Activated B cell treated with CpG ODN at 0.5 μM for 24 hours (primary cell): ENCODE results near the gene TSPAN33. TPM values are rescaled to one million over a fixed set of nuclear protein-coding genes. Genes with fewer than 3 reads are reported as not detected.
A peak's percentile ranks its signal among the peaks of the same experiment; 100 is the strongest.
"Not testable (repeated sequence)": the region's sequence is repeated elsewhere in the genome, so short reads cannot be mapped to it uniquely, and the experiment has no call there.

Experiments used
- ATAC-seq: fragments of 200-7000 bp; cut with Tn5 transposase; one replicate; pipeline ENCODE4 v1.10.0; 2021; ENCODE audit warnings: low read depth, mild to moderate bottlenecking, moderate library complexity
- CTCF ChIA-PET: fragments of 350-600 bp; sonication (Branson Sonifier 250); formaldehyde crosslinking; loops from one replicate; lab custom pipeline; 2021; ENCODE audit warnings: antibody characterized with exemption; lab: Charles Lee
- POLR2A ChIA-PET: fragments of 350-600 bp; sonication (Branson Sonifier 250); formaldehyde crosslinking; loops from one replicate; lab custom pipeline; 2021; ENCODE audit warnings: antibody characterized with exemption; lab: Charles Lee
- DNase-seq: peaks from one replicate; pipeline ENCODE4 v3.0.0; 2022
- H3K27ac Mint-ChIP-seq: one replicate; pipeline ENCODE4 v1.8.0; 2020; ENCODE audit warnings: mixed read lengths
- H3K27me3 Mint-ChIP-seq: one replicate; pipeline ENCODE4 v1.8.0; 2021; ENCODE audit warnings: mixed read lengths
- H3K36me3 Mint-ChIP-seq: one replicate; pipeline ENCODE4 v1.8.0; 2021; ENCODE audit warnings: low read depth, mixed read lengths
- H3K4me1 Mint-ChIP-seq: one replicate; pipeline ENCODE4 v1.8.0; 2021; ENCODE audit warnings: mixed read lengths
- H3K4me3 Mint-ChIP-seq: one replicate; pipeline ENCODE4 v1.8.0; 2020; ENCODE audit warnings: mild to moderate bottlenecking, mixed read lengths
- H3K9me3 Mint-ChIP-seq: one replicate; pipeline ENCODE4 v1.8.0; 2020; ENCODE audit warnings: mixed read lengths
- CTCF ChIP-seq: fragments of 200-600 bp; IDR thresholded peaks from one replicate; pipeline ENCODE4 v1.8.0; 2022; ENCODE audit warnings: antibody characterized with exemption, mild to moderate bottlenecking
- intact Hi-C: fragments of 100-400 bp; cut with micrococcal nuclease; formaldehyde crosslinking; loops from one replicate; pipeline ENCODE4 v1.15.1; 2024
- total RNA-seq: library from RNA; stranded (reverse); gene quantifications from 2 replicates; pipeline ENCODE4 v1.2.3, GENCODE V29; 2022

The TSPAN33 gene
- total RNA-seq, 1 donor from 2014 or later, result 341 TPM

DNA sequence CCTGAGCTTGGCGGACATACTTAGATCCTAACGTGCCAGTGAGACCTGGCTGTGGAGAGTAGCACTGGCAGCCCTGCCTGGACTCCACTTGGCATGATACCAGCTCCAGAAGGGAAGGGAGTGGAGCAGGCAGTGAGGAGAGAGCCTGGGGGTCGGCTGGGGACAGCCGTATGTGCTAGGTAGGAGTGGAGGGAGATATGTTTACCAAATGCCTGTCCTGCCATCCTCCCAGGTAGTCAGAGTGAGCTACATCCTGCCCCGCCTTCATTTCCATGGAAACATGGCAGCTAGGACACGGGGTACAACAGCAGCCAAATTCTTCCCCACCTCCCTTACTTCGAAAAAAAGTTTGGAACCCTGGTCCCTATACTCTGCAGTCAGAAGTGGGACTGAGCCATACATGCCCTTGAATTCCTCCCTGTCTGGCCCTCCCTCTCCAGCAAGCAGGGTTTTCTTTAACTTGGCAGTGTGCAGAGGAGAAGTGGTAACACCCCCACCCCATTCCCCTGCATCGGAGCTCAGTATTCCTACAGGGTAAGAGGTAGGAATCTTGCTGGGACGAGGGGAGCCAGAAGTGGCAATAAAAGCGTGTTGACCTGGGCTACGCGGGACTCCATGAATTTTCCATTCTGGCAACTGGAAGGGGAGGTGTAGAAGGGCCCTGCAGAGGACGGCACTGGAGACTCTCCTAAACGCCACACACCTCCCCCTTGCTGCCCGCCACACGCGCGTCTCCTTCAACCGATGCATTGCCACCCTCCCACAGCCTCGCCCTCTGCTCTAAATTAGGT is 23.9 kb downstream of the TSPAN33 start:
- Mint-ChIP-seq H3K9me3 (no peaks in the 10 kb centered on the region), H3K27ac (peak overlapping the region; percentile 77), H3K27me3 (no peaks in the 10 kb centered on the region), H3K36me3 (peaks cover 64% of the 10 kb centered on the region), H3K4me1 (peaks cover 70% of the 10 kb centered on the region), H3K4me3 (peak overlapping the region; percentile 83)
- DNase-seq (no peak), ATAC-seq (no peak)
- POLR2A ChIA-PET, result interaction anchor here (0.7 to 5.0 kb wide), 8 partner anchors 16 to 229 kb away, joined by 3 to 49 read pairs (median 7); partner anchors contain the start of genes TNPO3 and TSPAN33
- intact Hi-C loops, result loop anchor here (1.0 to 2.0 kb wide), 3 partner anchors 20 to 264 kb away; partner anchors contain the start of gene SMO
- TF ChIP-seq CTCF, result no peak
- CTCF ChIA-PET, result interaction anchor here (1.4 to 2.0 kb wide), 2 partner anchors 24 to 76 kb away, joined by 5 to 9 read pairs; partner anchors contain the start of gene TSPAN33

- Mint-ChIP-seq H3K27me3 (no peaks in the 10 kb centered on the region), H3K4me3 (peak overlapping the region; percentile 83), H3K36me3 (peaks cover 56% of the 10 kb centered on the region), H3K4me1 (peaks cover 63% of the 10 kb centered on the region), H3K9me3 (no peaks in the 10 kb centered on the region), H3K27ac (peak overlapping the region; percentile 88)
- ChIA-PET POLR2A (interaction anchor here (0.7 to 5.0 kb wide), 10 partner anchors 17 to 306 kb away, joined by 3 to 49 read pairs (median 6); partner anchors contain the start of genes ATP6V1F, TNPO3 and TSPAN33), CTCF (interaction anchor here (1.4 to 2.0 kb wide), 2 partner anchors 25 to 77 kb away, joined by 5 to 9 read pairs; partner anchors contain the start of gene TSPAN33)
- ATAC-seq (peak; percentile 63), DNase-seq (peak; percentile 60)
- intact Hi-C loops, result loop anchor here (1.0 to 2.0 kb wide), 3 partner anchors 20 to 264 kb away; partner anchors contain the start of gene SMO
- TF ChIP-seq CTCF, result no peak
These were observed 24.7 kb downstream of the TSPAN33 start for GRCh38 chr7:129169171-129169671.

- Mint-ChIP-seq H3K36me3 (peaks cover 50% of the 10 kb centered on the region), H3K27me3 (no peaks in the 10 kb centered on the region), H3K4me1 (peaks cover 60% of the 10 kb centered on the region), H3K9me3 (no peaks in the 10 kb centered on the region), H3K4me3 (peak overlapping the region; percentile 83), H3K27ac (peak overlapping the region; percentile 88)
- DNase-seq (no peak), ATAC-seq (peak; percentile 64)
- CTCF ChIA-PET, result interaction anchor here (0.6 to 2.0 kb wide), 3 partner anchors 26 to 249 kb away, joined by 3 to 9 read pairs (median 5); partner anchors contain the start of gene TSPAN33
- no peak for TF ChIP-seq CTCF
- POLR2A ChIA-PET, result interaction anchor here (0.7 to 5.0 kb wide), 9 partner anchors 24 to 307 kb away, joined by 3 to 49 read pairs (median 6); partner anchors contain the start of genes ATP6V1F, TNPO3 and TSPAN33
- intact Hi-C loops, result loop anchor here (1.0 to 2.0 kb wide), 3 partner anchors 19 to 265 kb away; partner anchors contain the start of gene SMO
These were observed 25.4 kb downstream of the TSPAN33 start for GRCh38 chr7:129169686-129170440.

GRCh38 chr7:129170441-129171021 is 26.0 kb downstream of the TSPAN33 start:
- ATAC-seq (no peak), DNase-seq (no peak)
- Mint-ChIP-seq H3K4me3 (peak overlapping the region; percentile 83), H3K27me3 (no peaks in the 10 kb centered on the region), H3K4me1 (peaks cover 53% of the 10 kb centered on the region), H3K9me3 (no peaks in the 10 kb centered on the region), H3K36me3 (peaks cover 43% of the 10 kb centered on the region), H3K27ac (peak overlapping the region; percentile 88)
- TF ChIP-seq CTCF, result no peak
- intact Hi-C loops, result no loop called here
- CTCF ChIA-PET, result interaction anchor here (1.0 kb wide), 1 partner anchor 11 kb away, joined by 3 read pairs; no protein-coding TSS in a partner anchor
- POLR2A ChIA-PET, result interaction anchor here (1.5 to 5.0 kb wide), 3 partner anchors 25 to 116 kb away, joined by 3 to 49 read pairs (median 9); partner anchors contain the start of genes TNPO3 and TSPAN33

- H3K4me3 Mint-ChIP-seq, H3K27me3 Mint-ChIP-seq, ATAC-seq, CTCF ChIA-PET, H3K9me3 Mint-ChIP-seq, intact Hi-C loops, DNase-seq, H3K27ac Mint-ChIP-seq: not testable (repeated sequence)
- POLR2A ChIA-PET, result interaction anchor here (0.6 kb wide), 1 partner anchor 890 kb away, joined by 4 read pairs; no protein-coding TSS in a partner anchor
- H3K36me3 Mint-ChIP-seq, result peaks cover 13% of the 10 kb centered on the region
- peaks cover 24% of the 10 kb centered on the region for H3K4me1 Mint-ChIP-seq
These were observed 29.4 kb downstream of the TSPAN33 start for GRCh38 chr7:129173861-129174260.
